GM19438 (cell line): ENCODE measurements around the gene STARD8.
"Not testable (repeated sequence)": the region's sequence is repeated elsewhere in the genome, so short reads cannot be mapped to it uniquely, and the experiment has no call there.

Experiments
- ATAC-seq: cut with Tn5 transposase; IDR thresholded peaks from one replicate; pipeline ENCODE4 v1.9.1; 2021; ENCODE audit warnings: low read depth; ENCODE audit not compliant: unreplicated experiment

STARD8 gene

DNA sequence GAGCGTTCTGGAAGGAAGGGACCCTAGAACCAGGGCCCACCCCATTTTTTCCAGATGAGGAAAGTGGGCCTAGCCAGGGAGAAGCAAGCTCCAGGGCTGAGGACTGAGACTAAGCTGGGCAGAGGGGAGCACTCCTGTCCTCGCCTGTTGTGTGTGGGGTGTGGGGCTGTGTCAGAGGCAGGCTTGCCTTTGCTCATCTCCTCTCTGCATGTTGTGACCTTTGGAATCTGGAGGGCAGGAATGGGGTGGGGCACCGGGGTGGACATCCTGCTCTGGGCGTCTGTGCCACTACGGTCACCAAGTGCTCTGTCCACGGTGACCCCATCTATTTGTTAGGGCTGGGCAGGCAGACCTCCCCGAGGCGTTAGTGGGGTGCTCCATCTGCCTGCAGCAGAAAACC, 41.5 kb downstream of the STARD8 start:
- ATAC-seq, result not testable (repeated sequence)

DNA sequence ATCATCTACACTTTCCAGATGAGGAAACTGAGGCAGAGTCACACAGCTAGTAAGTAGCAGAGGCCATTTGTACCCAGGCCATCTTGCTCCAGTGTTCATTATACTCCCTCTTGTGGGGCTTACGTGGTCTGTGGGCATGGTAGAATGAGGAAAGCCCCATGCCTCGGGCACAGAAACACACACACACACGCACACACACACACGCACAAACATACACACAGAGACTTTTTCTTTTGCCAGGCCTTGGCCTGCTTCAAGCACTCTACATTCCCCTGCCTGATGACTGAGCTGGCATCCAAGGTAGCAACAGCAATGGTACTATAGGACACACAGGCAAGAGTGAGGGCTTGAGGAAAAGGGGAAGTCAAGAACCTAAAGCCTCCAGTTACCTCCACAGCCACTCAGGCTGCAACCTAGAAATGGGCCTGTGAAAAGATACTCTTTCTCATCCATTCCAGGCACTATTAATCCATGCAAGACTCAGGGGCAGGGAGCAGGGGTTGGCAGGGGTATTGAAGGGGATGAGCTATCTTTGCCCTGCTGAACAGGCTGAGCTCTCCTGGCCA, 43.6 kb downstream of the STARD8 start:
- ATAC-seq, result no peak

DNA sequence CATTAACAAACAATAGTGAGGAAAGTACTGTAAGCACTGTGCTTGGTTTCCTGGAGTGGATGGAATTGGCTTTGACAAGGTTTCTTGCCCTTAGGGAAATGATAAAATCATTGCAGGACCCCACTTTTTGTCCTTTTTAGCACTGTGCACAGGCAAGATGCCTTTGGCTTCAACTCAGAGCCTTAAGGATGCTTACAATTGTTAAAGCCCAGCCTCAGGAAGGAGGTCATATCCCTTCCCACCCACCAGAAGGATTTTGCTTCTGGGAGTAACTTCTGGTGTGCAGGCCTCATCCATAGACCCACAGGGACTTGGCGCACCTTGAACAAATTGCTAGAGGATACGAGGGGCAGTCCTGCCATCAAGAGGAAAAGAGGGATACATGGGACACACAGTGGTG, 44.5 kb downstream of the STARD8 start:
- ATAC-seq, result no peak

DNA sequence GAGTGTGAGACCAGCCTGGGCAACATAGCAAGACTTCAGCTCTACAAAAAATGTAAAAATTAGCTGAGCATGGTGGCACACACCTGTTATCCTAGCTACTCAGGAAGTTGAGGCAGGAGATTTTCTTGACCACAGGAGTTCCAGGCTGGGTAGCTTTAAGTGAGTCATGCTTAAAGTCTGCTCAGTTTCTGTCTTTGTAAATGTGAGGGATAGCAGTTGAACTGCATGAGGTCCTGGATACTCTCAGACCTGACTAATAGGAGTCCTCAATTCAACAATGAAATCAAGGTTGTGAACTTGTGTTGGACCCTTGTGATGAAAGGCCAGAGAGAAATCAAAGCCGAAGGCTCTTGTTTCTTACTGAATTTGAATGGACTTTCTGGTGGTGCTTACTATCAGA, 45.2 kb downstream of the STARD8 start:
- no peak for ATAC-seq

DNA sequence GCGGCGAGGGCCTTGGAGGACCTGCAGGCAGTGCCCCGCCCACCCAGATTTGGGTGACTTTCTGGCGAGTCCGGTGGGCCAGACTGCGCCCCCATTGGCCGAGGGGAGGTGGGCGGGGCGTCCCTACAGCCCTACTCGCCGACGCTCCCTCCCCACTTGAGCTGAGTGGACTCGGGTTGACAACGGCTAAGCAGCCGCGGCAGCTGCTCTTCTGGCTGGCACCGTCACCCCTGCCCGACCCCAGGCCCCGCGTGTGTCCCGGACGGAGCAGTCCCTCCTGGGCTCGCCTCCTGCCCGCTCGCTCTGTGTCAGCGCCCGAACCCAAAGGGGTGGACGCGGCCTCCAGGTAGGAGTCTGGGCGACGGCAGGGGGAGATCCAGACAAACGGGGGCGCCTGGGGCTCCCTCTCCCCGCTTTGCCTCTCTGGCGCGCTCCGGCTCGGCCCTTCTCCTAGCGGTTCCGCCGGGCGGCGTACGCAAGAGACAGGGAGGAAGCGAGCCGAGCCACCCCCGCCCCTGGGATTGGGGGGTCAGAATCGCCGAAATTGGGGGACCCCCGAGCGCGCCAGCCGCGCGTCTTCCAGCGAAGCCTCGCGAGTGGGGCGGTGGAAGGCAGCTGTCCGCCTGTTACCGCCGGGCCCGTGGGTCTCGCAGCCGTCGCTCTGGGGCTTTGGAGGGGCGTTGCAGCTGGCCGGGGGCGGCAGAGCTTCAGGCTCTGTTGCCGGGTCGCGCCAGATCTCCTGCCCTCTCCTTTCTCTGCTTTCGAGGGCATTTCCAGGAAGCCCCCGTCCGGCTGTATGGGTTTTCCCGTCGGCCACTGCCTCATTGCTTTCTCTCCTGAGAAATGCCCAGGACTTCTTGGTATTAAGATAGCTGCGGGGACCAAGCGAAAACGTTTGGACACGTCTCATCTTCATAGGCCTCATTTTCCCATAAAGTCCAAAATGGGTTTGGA, 46.3 kb downstream of the STARD8 start:
- ATAC-seq, result peak; percentile 59

DNA sequence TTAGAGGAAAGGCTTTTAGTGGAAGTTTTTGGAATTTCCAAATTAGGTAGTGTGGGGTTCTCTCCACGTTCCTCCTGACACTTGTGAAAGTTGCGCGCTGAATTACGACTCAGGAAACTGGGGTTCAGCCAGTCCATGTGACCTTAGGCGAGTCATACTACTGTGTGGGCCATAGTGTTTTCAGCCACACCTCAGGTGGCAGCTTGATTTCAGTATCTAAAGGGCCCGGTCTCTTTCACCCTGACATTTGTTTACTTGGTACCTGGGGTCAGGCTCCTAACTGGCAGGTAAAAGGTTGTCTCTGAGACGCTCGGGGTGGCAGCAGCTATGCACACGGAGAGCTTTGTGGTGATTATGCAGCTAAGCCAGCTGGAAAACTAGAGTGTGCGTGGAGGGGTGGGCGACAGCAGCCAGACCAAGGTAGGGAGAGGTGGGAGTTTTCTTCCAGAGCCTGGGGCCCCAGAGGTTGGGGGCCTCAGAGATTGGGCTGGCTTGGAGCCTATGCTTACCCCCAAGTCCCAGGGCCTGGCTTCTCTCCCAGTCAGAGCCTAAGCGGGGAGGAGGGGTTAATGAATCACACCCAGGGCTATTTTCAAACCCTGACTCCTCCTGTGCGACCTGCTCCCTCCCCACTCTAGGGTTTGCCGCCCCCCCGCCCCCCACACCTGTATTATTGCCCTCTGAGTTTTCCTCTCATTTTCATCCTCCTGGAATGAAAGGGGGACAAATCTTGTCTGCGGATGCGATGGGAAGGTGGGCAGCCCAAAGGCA, 47.2 kb downstream of the STARD8 start:
- peak; percentile 34 for ATAC-seq

DNA sequence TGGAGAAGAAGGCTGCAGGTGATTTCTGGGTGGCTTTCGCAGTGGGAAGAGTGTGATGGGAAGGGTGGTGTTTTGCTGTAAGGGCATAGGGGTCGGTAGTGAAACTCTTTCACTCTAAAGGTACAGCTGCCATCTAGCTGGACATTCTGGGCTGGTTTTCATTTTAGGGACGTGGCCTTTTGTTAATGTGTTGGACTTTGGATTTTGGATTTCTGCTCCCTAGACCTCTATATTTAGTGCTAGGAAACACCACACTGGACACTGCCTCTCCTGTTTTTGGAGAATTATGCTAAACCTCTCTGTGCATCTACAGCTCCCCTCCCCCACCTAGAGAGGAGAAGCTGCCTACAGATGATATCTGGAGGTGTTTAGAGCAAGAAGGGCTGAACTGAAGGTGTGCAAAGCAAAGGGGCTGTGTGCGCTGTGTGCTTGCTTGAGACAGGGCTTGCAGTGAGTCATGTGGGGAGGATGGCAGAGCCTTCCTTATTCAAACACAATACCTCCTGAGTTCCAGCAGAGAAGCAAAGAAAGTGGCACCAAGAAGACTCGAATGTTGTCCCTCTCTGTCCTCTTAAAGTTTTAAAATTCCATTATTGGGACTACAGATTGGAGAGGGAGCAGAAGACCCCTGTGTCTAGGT, 47.9 kb downstream of the STARD8 start:
- no peak for ATAC-seq

DNA sequence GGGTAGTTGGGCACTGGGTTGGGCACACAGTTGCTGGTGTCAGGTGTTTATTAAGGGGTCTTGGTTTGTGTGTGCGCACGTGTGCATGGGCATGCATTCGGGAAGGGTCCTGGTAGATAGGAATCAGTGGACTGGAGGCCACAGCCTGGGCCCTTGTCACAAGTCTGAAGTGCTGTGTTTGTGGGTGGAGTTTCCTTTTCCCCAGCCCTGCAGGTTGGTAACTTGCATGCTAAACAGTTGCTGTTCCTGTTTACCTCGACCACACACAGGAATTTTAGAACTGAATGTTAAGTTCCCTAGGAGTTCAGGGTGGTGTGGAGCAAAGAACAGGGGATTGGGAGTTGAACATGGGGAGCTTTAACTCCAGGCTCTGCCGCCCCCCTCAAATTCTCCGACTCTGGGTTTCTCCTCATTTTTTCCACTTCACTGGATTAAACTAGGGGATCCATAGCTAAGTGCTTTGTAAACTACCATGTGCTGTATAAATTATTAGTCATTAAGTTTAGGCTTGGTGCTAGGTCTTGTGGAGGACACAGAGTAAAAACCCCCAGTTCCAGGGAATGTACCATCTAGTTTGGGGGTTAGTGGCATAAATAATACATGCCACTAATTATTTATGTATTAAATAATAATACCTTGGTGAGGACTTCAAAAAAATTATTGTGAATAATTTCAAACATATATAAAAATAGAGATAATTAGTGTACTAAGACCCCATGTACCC, 49.0 kb downstream of the STARD8 start:
- no peak for ATAC-seq

DNA sequence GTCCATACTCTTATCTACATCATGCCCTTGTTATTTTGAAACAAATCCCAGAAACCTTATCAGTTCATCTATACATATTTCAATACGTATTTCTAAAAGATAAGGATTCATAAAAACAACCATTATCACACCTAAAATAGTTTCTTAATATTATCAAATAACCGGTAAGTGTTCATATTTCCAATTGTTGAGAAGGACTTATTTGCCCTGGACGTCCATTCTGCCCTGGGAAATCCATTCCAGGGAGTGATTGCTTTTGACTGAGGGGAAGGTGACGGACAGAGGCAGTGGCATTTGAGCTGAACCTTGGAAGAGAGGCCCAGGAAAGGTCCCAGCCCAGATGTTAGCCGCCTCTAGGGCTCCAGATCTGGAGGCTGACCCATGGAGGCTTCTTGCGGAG, 49.6 kb downstream of the STARD8 start:
- ATAC-seq, result no peak

DNA sequence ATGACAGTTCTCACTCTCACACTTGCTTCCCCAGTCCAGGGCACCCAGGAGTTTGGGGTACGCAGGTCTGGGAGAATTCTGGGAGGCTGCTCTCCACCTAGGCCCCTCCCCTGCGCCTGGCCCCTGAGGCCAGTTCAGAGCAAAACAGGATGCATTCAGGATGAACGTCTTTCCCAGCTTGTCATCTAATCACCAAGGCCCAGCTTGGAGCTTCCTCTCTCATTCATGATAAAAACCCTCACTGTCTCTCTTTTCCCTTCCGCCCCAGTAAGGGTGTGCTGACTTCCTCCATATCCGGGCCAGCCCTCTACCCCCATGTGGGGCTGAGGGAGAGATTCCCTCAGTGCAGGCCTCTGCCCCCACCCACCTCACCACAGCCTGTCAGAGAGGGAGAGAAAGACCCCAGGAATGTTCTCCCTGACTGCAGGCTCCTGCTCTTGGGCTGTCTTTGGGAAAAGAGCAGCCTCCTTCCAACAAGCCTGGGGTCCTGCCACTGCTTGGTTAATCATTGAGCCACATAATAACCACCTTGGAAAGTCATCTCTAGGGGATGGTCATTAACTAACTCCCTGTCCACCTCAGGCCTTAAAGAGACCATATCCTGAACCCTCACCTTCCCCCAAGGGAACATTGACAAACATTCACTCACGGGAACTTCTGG, 50.1 kb downstream of the STARD8 start:
- ATAC-seq, result no peak

DNA sequence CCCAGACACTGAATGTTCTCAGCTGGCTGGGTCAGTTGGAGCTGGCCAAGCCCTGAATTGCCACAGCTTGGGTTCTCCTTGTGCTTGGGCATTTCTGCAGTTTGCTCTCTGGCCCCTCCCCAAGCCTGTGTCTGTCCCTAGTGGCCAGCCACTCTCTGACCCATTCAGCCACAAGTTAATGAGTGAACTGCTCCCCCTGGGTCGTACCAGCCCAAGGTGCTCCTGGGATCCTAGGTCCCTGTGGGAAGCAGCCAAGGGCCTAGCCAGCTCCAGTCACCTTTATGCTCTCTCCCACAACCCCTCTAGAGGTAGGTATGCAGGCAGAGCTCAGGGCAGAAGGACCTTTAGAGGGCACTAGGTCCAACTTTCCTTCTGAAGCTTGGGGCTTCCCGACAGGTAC, 51.5 kb downstream of the STARD8 start:
- no peak for ATAC-seq

DNA sequence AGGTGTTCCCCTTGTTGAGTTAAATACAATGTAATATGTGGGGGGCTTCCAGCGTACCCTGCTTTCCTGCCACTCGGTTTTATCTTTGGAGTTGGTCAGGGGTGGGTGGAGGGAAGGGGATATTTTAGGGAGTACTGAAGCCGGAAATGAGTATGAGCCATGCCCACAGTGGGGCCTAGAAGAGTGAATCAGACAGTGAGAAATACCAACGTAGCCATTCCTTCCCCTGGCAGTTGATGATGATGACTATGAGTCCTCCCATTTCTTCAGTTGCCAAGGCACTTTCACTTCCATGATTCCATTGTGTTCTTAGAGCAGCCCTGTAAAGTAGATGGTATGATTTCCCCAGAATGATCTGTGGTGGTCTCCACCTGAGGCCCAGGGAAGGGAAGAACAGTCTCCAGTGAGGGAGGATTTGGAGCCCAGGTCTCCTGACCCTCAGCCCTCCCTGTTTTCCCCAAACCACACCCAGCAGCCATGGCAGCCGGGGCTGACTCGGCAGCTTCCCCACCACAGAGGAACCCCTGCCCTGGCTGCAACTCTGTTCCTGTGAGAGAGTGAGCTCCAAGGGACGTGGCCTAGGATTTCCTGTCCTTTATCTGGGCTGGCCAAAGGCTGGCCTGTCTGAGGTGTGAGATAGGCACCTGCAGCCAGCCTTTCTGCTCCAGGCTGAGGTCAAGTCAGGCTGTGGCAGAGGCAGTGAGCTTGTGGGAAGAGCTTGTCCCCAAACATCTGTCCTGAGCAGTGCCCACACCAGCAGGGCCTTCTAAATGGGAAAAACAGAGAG, 52.7 kb downstream of the STARD8 start:
- no peak for ATAC-seq

DNA sequence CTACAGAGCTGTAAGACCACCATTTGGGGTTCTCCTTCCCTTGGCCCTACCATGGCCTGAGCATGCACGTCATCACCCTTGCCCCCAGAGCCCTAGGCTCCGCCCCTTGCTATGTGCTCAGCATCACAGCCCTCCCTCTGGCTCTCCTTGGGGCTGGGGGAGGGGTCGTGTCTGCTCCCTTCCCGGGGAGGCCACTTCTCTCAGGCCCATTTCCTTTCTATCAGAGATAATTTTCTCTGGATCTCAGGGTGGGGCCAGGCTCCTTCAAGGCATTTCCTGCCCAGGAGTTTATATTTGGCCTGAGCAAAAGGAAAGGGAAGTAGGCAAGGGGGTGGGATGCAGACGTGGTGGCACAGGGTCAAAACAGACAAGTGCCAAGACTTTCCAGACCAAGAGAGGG, 55.9 kb downstream of the STARD8 start:
- no peak for ATAC-seq

DNA sequence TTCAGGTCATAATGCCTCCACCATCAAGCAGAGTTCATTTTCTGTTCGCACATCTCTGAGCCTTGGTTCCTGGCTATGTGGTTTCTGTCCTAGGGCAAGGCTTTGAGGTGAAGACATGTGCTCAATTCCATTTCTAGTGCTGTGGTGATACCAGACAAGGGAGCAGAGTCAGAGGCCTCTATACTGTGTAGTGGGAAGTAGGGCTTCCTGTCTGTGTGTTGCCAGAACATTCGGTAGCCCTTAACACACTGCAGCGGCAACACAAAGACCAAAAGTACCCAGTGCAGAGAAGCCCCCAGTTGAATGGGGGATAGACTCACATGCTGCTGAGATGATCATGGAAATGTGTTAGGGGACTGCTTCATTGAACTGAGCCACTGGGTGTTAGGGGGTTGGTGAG, 56.4 kb downstream of the STARD8 start:
- ATAC-seq, result no peak

DNA sequence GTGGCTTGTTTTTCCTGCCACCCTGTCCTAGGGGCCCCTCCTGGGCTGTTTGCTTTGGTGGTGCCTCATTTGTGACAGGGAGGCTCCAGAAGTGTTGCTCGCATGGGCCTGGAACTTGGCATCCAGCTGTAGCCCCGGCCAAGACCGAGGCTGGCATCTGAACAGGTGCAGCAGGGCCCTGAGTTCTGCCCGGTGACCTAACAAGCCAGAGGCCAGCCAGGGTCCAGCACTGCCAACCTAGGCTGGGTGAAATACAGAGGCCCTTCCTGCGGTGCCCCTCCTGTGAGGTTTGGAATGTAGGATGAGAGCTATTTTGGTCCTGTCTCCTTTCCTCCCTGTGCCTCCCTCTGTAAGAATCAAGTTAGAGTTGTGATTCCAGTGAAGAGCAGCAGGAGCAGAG, 58.5 kb downstream of the STARD8 start:
- ATAC-seq, result no peak

DNA sequence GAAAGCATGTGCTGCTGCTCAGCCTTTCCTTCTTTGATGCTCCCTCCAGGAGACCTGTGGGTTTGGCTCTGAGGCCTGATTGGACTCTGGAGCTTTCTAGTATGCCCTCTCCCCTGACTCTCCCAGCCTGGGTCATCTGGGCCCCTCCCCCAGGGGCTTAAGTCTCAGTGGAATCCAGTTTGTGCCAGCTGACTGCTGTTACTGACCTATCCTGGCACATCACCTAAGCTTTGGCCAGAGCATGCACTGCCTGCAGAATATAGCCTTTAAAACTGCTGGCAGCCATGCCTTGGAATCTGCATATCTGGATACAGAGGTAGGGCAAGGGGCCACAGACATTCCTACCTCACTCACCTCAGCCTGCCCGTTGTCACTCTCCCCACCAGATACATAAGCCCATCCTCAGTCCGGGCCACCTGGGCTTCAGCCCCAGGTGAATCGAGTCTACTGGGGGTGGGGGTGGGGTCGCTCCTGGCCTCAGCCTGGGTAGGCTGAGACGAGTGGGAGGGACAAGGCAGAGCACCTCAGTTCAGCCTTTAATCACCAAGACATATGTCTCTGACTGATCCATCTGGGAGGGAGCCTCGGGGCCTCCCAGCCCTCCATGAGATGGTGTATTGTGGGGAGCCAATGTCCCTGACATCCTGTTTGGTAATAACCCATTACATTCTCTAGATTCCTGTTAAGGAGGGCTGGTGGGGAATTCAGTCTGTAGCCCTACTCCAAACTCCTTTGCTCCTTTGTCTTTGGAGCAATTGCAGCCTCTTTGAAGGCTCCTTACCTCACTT, 61.2 kb downstream of the STARD8 start:
- ATAC-seq, result no peak

DNA sequence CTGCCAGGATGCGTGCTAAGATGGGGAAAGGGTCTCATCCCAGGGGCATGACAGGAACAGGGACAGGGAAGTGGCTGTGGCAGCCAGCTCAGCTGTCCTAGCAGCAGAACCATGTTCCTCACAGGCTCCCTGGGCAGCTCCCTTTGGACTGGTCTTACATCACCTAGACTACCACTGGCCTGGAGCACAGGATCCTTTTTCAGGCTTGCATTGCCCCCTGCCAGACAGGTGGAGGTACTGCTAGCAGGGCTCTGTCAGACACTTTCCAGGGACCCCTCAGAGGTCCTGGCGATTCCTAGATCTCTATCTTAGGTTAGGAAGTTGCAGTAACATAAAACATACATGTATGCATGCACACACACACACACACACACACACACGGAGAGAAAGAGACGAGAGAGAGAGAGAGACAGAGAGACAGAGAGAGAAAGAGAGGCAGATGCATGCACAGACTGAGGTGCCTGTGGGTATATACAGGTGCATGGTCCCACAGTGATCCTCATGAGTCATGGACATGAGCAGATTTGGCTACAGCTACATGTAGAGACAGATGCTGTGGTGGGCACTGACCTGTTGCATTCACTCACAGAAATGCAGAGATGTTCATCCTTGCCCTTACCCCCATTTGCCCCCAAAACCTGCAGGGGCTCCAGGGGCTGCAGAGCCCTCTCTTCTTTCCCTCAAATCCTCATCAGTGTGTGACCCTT, 63.6 kb downstream of the STARD8 start:
- peak; percentile 56 for ATAC-seq

DNA sequence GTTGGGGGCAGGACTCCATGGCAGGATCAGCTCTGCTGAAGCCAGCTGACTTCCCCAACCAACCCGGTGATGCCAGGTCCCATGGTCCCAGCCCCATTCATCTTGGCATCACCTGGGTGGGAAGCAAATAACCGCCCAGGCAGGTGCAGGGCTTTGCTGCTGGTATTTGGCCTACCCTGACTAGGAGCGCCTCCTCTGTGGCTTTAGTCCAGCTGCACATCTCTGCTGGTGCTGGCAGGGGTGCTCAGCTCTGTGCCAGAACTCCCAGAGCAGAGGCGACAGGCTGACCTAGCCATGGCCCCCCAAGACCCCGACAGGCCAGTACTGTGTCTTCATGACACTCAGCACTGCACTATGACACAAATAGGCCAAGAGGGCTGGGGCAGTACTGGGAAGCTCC, 64.4 kb downstream of the STARD8 start:
- no peak for ATAC-seq
